Measurements from ENCODE around the gene ATG2B.
"Not testable (repeated sequence)": the region's sequence is repeated elsewhere in the genome, so short reads cannot be mapped to it uniquely, and the experiment has no call there.

ATG2B gene

GRCh38 chr14:96370528-96370927 is 7.4 kb upstream of the ATG2B start:
- no peak for DNase-seq

GRCh38 chr14:96368534-96368933 is 5.4 kb upstream of the ATG2B start:
- DNase-seq, result no peak

GRCh38 chr14:96364962-96365361 is 1.8 kb upstream of the ATG2B start:
- DNase-seq, result no peak

GRCh38 chr14:96363751-96364336 is 703 bp upstream of the ATG2B start:
- DNase-seq, result peak in 1 of 2 donors; percentile 19

- DNase-seq, result peak; percentile 45 to 51
These were observed 823 bp downstream of the ATG2B start for GRCh38 chr14:96362071-96362964.

GRCh38 chr14:96359959-96360358 is 3.2 kb downstream of the ATG2B start:
- DNase-seq, result no peak

GRCh38 chr14:96357216-96357615 is 5.9 kb downstream of the ATG2B start:
- DNase-seq, result no peak

GRCh38 chr14:96354246-96354645 is 8.9 kb downstream of the ATG2B start:
- DNase-seq, result no peak

GRCh38 chr14:96352708-96353107 is 10.4 kb downstream of the ATG2B start:
- no peak for DNase-seq

GRCh38 chr14:96351986-96352385 is 11.2 kb downstream of the ATG2B start:
- no peak for DNase-seq

- DNase-seq, result peak in 1 of 2 donors; percentile 66
These were observed 13.7 kb downstream of the ATG2B start for GRCh38 chr14:96349286-96350075.

GRCh38 chr14:96347957-96348356 is 15.2 kb downstream of the ATG2B start:
- not testable (repeated sequence) for DNase-seq

GRCh38 chr14:96345669-96346068 is 17.5 kb downstream of the ATG2B start:
- DNase-seq, result no peak

GRCh38 chr14:96341323-96341722 is 21.8 kb downstream of the ATG2B start:
- DNase-seq, result no peak

GRCh38 chr14:96338551-96338950 is 24.6 kb downstream of the ATG2B start:
- no peak for DNase-seq

GRCh38 chr14:96324219-96324618 is 38.9 kb downstream of the ATG2B start:
- no peak for DNase-seq

- DNase-seq, result no peak
These were observed 42.5 kb downstream of the ATG2B start for GRCh38 chr14:96320605-96321004.

- DNase-seq, result no peak
These were observed 44.3 kb downstream of the ATG2B start for GRCh38 chr14:96318836-96319235.

GRCh38 chr14:96316087-96316486 is 47.1 kb downstream of the ATG2B start:
- no peak for DNase-seq

- no peak for DNase-seq
These were observed 52.2 kb downstream of the ATG2B start for GRCh38 chr14:96310906-96311305.

GRCh38 chr14:96309896-96310330 is 53.2 kb downstream of the ATG2B start:
- no peak for DNase-seq

- DNase-seq, result no peak
These were observed 53.8 kb downstream of the ATG2B start for GRCh38 chr14:96309133-96309895.

- no peak for DNase-seq
These were observed 55.7 kb downstream of the ATG2B start for GRCh38 chr14:96307434-96307833.
